Fibroblast of mammary gland (primary cell): ENCODE data around the gene F7.
"Not testable (repeated sequence)": the region's sequence is repeated elsewhere in the genome, so short reads cannot be mapped to it uniquely, and the experiment has no call there.

Experiments
- DNase-seq: peaks from one replicate; pipeline ENCODE4 v3.0.0-alpha.2; 2010; ENCODE audit warnings: low read depth
- H3K4me3 ChIP-seq: 2 replicates; pipeline ENCODE4 v1.5.1; 2011; ENCODE audit warnings: low read depth, mild to moderate bottlenecking, low read length, moderate library complexity; ENCODE audit not compliant: control insufficient read depth
- TF ChIP-seq, protein P1 (sequence below): conservative IDR thresholded peaks from 2 replicates; pipeline ENCODE4 v1.5.1; 2011; ENCODE audit warnings: low read depth, low read length, inconsistent platforms; ENCODE audit not compliant: control insufficient read depth, insufficient read depth

Gene F7

GRCh38 chr13:113110048-113110851 is 4.7 kb downstream of the F7 start:
- TF ChIP-seq, protein P1, sequence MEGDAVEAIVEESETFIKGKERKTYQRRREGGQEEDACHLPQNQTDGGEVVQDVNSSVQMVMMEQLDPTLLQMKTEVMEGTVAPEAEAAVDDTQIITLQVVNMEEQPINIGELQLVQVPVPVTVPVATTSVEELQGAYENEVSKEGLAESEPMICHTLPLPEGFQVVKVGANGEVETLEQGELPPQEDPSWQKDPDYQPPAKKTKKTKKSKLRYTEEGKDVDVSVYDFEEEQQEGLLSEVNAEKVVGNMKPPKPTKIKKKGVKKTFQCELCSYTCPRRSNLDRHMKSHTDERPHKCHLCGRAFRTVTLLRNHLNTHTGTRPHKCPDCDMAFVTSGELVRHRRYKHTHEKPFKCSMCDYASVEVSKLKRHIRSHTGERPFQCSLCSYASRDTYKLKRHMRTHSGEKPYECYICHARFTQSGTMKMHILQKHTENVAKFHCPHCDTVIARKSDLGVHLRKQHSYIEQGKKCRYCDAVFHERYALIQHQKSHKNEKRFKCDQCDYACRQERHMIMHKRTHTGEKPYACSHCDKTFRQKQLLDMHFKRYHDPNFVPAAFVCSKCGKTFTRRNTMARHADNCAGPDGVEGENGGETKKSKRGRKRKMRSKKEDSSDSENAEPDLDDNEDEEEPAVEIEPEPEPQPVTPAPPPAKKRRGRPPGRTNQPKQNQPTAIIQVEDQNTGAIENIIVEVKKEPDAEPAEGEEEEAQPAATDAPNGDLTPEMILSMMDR, result no peak
- DNase-seq, result no peak
- H3K4me3 ChIP-seq, result no peak overlapping the region

GRCh38 chr13:113110852-113111315 is 5.3 kb downstream of the F7 start:
- TF ChIP-seq, protein P1, result no peak
- no peak for DNase-seq
- H3K4me3 ChIP-seq, result no peak overlapping the region

GRCh38 chr13:113111821-113112220 is 6.2 kb downstream of the F7 start:
- not testable (repeated sequence) for H3K4me3 ChIP-seq

DNA sequence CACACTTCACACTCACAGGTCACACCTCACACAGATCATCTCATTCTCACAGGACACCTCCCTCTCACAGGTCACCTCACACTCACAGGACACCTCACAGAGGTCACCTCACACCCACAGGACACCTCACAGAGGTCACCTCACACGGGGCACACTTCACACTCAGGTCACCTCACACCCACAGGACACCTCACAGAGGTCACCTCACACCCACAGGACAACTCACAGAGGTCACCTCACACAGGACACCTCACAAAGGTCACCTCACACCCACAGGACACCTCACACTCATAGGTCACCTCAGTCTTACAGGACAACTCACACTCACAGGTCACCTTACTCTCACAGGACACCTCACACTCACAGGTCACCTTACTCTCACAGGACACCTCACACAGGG is 6.9 kb downstream of the F7 start:
- not testable (repeated sequence) for H3K4me3 ChIP-seq, DNase-seq

More at GRCh38 chr13:113111821-113112220, 6.2 kb downstream of the F7 start:
- not testable (repeated sequence) for DNase-seq

- TF ChIP-seq, protein P1, result no peak
Measured at GRCh38 chr13:113112893-113113845, 7.6 kb downstream of the F7 start.

GRCh38 chr13:113113846-113114271 is 8.3 kb downstream of the F7 start:
- H3K4me3 ChIP-seq, result no peak overlapping the region
- DNase-seq, result no peak
- TF ChIP-seq, protein P1, result no peak

More at GRCh38 chr13:113112893-113113845, 7.6 kb downstream of the F7 start:
- no peak for DNase-seq
- no peak overlapping the region for H3K4me3 ChIP-seq

DNA sequence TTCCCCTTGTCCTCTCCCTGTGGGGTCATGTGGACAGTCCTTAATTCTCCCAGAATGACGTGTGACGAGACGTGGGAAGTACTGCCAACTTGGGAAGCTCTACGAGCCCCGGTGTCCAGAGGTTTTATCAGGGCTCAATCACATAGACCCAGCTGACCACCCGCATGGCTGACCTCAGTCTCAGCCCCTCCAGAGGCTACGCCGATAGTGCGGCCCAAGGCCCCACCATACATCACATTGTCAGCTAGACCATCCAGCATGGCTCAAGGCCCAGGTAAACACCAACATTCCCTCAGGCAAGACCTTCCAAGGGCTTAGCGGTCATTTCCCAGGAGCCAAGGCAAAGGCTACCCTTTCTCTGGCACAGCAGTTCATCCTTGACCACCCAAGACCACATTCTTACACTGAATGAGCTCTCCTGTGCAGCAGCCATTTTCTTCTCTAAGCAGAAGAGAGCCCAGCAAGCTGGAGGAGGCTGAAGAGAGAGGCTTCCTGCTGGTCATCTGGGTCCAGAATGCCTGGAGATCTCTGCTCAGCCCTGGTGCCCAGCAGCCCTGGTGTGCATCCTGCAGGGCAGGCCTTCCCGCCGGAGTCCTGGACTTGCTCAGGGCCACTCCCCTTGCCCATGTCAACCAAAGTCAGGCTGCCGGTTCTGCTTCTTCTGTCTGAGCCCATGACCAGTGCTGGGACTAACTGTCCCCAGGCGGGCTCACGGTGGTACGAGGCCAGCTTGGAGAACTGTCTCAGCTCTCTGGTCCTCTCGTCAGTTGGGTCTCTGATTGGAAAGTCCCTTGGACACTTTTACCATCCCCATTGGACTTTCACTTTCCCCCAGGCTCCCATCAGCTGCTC is 9.1 kb downstream of the F7 start:
- no peak for DNase-seq
- TF ChIP-seq, protein P1, result no peak

More for the DNA sequence above, 9.1 kb downstream of the F7 start:
- H3K4me3 ChIP-seq, result no peak overlapping the region
